ENCODE results near the gene PTPN23. TPM values are rescaled to one million over a fixed set of nuclear protein-coding genes. Genes with fewer than 3 reads are reported as not detected.

PTPN23 gene
- total and polyA plus RNA-seq, 2 of the 13 experiments (the other 11 are each of a cell fraction or from before 2014, with no cell fraction given) = 2.3 to 3.7 TPM

DNA sequence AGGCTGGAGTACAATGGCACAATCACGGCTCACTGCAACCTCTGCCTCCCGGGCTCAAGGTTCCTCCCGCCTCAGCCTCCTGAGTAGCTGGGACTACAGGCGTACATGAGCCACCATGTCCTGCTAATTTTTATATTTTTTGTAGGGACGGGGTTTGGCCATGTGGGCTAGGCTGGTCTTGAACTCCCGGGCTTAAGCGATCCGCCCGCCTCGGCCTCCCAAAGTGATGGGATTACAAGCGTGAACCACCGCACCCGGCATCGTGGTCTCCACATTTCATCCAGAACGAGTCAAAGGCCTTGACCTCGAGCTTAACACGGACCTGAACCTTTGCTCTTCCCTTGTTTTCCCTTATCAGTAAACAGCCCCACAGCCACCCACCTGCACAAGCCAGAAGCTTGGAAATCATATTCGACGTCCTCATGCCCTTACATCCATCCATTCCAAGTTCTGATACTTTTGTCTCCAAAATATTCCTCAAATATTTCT lies 1.4 kb upstream of the PTPN23 start (continued):
- TF ChIP-seq, protein P1, sequence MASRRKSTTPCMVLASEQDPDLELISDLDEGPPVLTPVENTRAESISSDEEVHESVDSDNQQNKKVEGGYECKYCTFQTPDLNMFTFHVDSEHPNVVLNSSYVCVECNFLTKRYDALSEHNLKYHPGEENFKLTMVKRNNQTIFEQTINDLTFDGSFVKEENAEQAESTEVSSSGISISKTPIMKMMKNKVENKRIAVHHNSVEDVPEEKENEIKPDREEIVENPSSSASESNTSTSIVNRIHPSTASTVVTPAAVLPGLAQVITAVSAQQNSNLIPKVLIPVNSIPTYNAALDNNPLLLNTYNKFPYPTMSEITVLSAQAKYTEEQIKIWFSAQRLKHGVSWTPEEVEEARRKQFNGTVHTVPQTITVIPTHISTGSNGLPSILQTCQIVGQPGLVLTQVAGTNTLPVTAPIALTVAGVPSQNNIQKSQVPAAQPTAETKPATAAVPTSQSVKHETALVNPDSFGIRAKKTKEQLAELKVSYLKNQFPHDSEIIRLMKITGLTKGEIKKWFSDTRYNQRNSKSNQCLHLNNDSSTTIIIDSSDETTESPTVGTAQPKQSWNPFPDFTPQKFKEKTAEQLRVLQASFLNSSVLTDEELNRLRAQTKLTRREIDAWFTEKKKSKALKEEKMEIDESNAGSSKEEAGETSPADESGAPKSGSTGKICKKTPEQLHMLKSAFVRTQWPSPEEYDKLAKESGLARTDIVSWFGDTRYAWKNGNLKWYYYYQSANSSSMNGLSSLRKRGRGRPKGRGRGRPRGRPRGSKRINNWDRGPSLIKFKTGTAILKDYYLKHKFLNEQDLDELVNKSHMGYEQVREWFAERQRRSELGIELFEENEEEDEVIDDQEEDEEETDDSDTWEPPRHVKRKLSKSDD (CRISPR knock-in tag; IDR thresholded peaks at IDR 0.05; ENCODE audit: low read depth) = peak; percentile 72
- TF ChIP-seq PHB2 (IDR thresholded peaks at IDR 0.05; ENCODE audit: partially characterized antibody) = no peak
- no peak for TF ChIP-seq ZNF382 (CRISPR knock-in tag; IDR thresholded peaks at IDR 0.05; ENCODE audit: borderline replicate concordance)
- TF ChIP-seq SP5 (CRISPR knock-in tag; IDR thresholded peaks at IDR 0.05; ENCODE audit: borderline replicate concordance, low read depth) = peak; percentile 55; the same call in 1 of the 2 replicates
- no peak; the same call in 1 of the 2 replicates for TF ChIP-seq ZNF292 (CRISPR knock-in tag; IDR thresholded peaks at IDR 0.05; ENCODE audit: borderline replicate concordance, low read depth)
- TF ChIP-seq AGO1 (IDR thresholded peaks at IDR 0.05; ENCODE audit: low read depth, low read length, poor library complexity, severe bottlenecking) = no peak
- TF ChIP-seq ZNF598 (CRISPR knock-in tag; IDR thresholded peaks at IDR 0.05; ENCODE audit: borderline replicate concordance) = peak; percentile 56; the same call in 1 of the 2 replicates
- TF ChIP-seq HMGA1 (CRISPR knock-in tag; conservative IDR thresholded peaks at IDR 0.05) = no peak
- no peak for TF ChIP-seq EZH2 (conservative IDR thresholded peaks at IDR 0.05; ENCODE audit: low read depth, low read length)
- TF ChIP-seq SETDB1 (CRISPR knock-in tag; IDR thresholded peaks at IDR 0.05; ENCODE audit: borderline replicate concordance) = no peak
- TF ChIP-seq, protein P2, sequence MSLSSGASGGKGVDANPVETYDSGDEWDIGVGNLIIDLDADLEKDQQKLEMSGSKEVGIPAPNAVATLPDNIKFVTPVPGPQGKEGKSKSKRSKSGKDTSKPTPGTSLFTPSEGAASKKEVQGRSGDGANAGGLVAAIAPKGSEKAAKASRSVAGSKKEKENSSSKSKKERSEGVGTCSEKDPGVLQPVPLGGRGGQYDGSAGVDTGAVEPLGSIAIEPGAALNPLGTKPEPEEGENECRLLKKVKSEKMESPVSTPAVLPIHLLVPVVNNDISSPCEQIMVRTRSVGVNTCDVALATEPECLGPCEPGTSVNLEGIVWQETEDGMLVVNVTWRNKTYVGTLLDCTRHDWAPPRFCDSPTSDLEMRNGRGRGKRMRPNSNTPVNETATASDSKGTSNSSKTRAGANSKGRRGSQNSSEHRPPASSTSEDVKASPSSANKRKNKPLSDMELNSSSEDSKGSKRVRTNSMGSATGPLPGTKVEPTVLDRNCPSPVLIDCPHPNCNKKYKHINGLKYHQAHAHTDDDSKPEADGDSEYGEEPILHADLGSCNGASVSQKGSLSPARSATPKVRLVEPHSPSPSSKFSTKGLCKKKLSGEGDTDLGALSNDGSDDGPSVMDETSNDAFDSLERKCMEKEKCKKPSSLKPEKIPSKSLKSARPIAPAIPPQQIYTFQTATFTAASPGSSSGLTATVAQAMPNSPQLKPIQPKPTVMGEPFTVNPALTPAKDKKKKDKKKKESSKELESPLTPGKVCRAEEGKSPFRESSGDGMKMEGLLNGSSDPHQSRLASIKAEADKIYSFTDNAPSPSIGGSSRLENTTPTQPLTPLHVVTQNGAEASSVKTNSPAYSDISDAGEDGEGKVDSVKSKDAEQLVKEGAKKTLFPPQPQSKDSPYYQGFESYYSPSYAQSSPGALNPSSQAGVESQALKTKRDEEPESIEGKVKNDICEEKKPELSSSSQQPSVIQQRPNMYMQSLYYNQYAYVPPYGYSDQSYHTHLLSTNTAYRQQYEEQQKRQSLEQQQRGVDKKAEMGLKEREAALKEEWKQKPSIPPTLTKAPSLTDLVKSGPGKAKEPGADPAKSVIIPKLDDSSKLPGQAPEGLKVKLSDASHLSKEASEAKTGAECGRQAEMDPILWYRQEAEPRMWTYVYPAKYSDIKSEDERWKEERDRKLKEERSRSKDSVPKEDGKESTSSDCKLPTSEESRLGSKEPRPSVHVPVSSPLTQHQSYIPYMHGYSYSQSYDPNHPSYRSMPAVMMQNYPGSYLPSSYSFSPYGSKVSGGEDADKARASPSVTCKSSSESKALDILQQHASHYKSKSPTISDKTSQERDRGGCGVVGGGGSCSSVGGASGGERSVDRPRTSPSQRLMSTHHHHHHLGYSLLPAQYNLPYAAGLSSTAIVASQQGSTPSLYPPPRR (CRISPR knock-in tag; IDR thresholded peaks at IDR 0.05; ENCODE audit: borderline replicate concordance) = peak; percentile 65
- TF ChIP-seq ZNF775 (CRISPR knock-in tag; IDR thresholded peaks at IDR 0.05; ENCODE audit: borderline replicate concordance) = no peak
- TF ChIP-seq ZFP41 (CRISPR knock-in tag; IDR thresholded peaks at IDR 0.05; ENCODE audit: borderline replicate concordance) = peak; percentile 35; the same call in 1 of the 2 replicates
- peak; percentile 94 for TF ChIP-seq ZNF18 (CRISPR knock-in tag; IDR thresholded peaks at IDR 0.05; ENCODE audit: insufficient replicate concordance)
- no peak for TF ChIP-seq POLR2AphosphoS2 (IDR thresholded peaks at IDR 0.05; ENCODE audit: low read depth, low read length)
- TF ChIP-seq ISL2 (CRISPR knock-in tag; IDR thresholded peaks at IDR 0.05) = peak; percentile 74; the same call in 1 of the 2 replicates
- TF ChIP-seq ZNF512 (CRISPR knock-in tag; IDR thresholded peaks at IDR 0.05) = no peak
- 0 out of 2 replicates have a peak, but pooled peaks have one; percentile 54 for TF ChIP-seq ZNF616 (CRISPR knock-in tag; IDR thresholded peaks at IDR 0.05; ENCODE audit: low read depth)
- no peak for TF ChIP-seq TOPORS (CRISPR knock-in tag; IDR thresholded peaks at IDR 0.05)

All from HepG2 (cell line).